Panc1 (cell line): ENCODE results near the gene BOLA1. TPM values are rescaled to one million over a fixed set of nuclear protein-coding genes. Genes with fewer than 3 reads are reported as not detected.

Experiments used
- ATAC-seq: fragments of 200-7000 bp; cut with Tn5 transposase; 2 replicates; pipeline ENCODE4 v1.9.1; 2020; ENCODE audit warnings: mild to moderate bottlenecking, moderate library complexity
- BruUV-seq: library from RNA; stranded (reverse); fragments of 400-500 nt; replicated peaks from 2 replicates; lab custom pipeline; 2021; lab: Mats Ljungman, UMichigan
- CTCF ChIA-PET: fragments of 300-600 bp; sonication (Branson Sonifier 250); formaldehyde crosslinking; loops from one replicate; lab custom pipeline; 2022; ENCODE audit warnings: antibody characterized with exemption; lab: Charles Lee
- POLR2A ChIA-PET: fragments of 300-600 bp; sonication (Branson Sonifier 250); formaldehyde crosslinking; loops from one replicate; lab custom pipeline; 2022; ENCODE audit warnings: antibody characterized with exemption; lab: Charles Lee
- DNase-seq: peaks from one replicate; pipeline ENCODE4 v3.0.0-alpha.2; 2010; ENCODE audit warnings: low read depth, low spot score
- H3K27ac ChIP-seq: 2 replicates; pipeline ENCODE4 v1.5.1; 2011; ENCODE audit warnings: mild to moderate bottlenecking, low read length, inconsistent platforms
- H3K27me3 ChIP-seq: fragments of 200-500 bp; sonication (Bioruptor generic); 2 replicates; pipeline ENCODE4 v1.6.0; 2014; ENCODE audit warnings: low read length, inconsistent platforms; ENCODE audit not compliant: control insufficient read depth, insufficient read depth
- H3K36me3 ChIP-seq: fragments of 200-500 bp; sonication (Bioruptor generic); 2 replicates; pipeline ENCODE4 v1.5.1; 2014; ENCODE audit warnings: inconsistent platforms, mild to moderate bottlenecking, low read length, moderate library complexity; ENCODE audit not compliant: control insufficient read depth, insufficient read depth
- H3K4me1 ChIP-seq: 2 replicates; pipeline ENCODE4 v1.5.1; 2011; ENCODE audit warnings: inconsistent platforms, mild to moderate bottlenecking, low read length, moderate library complexity; ENCODE audit not compliant: control insufficient read depth, insufficient read depth
- H3K4me3 ChIP-seq, 2 experiments: 2 replicates each; pipeline ENCODE4 v1.5.1; 2011 to 2012; ENCODE audit warnings: low read depth in 2 of 2, low read length in 2 of 2, mild to moderate bottlenecking in 2 of 2, inconsistent platforms in 1 of 2, moderate library complexity in 1 of 2
- H3K9me3 ChIP-seq: fragments of 200-500 bp; sonication (Bioruptor generic); 2 replicates; pipeline ENCODE4 v1.5.1; 2014; ENCODE audit warnings: low read depth, mild to moderate bottlenecking, inconsistent platforms, low read length, moderate library complexity; ENCODE audit not compliant: control insufficient read depth, insufficient read depth
- POLR2AphosphoS5 ChIP-seq: IDR thresholded peaks from 2 replicates; pipeline ENCODE4 v1.6.1; 2012; ENCODE audit warnings: mild to moderate bottlenecking, low read depth, low read length, moderate library complexity
- SIN3A ChIP-seq: IDR thresholded peaks from 2 replicates; pipeline ENCODE4 v1.6.1; 2012; ENCODE audit warnings: low read depth, mild to moderate bottlenecking, low read length, moderate library complexity, borderline replicate concordance; ENCODE audit not compliant: insufficient read depth
- TCF7L2 ChIP-seq: IDR thresholded peaks from 2 replicates; pipeline ENCODE4 v1.6.1; 2011; ENCODE audit warnings: mild to moderate bottlenecking, low read depth, low read length, inconsistent platforms
- in situ Hi-C: cut with HindIII; loops from 2 replicates; pipeline ENCODE4 v1.10.0; 2016; ENCODE audit warnings: low sequenced_read_pairs, low pct_unique_long_range_greater_than_20kb
- intact Hi-C: fragments of 100-400 bp; cut with micrococcal nuclease; formaldehyde crosslinking; loops from one replicate; pipeline ENCODE4 v1.10.0; 2022; ENCODE audit not compliant: unreplicated experiment
- total RNA-seq: library from RNA; stranded (reverse); gene quantifications from one replicate; pipeline ENCODE4 v1.2.1, GENCODE V29; 2021; ENCODE audit not compliant: unreplicated experiment
- TF ChIP-seq, protein P1 (sequence below), 2 experiments: IDR thresholded peaks; 2 replicates each; pipeline ENCODE4 v1.6.1; 2011 to 2012; ENCODE audit warnings: low read depth in 2 of 2, control low read depth in 1 of 2, low read length in 1 of 2, mild to moderate bottlenecking in 1 of 2, moderate library complexity in 1 of 2; ENCODE audit not compliant: insufficient read depth in 1 of 2
- TF ChIP-seq, protein P2 (sequence below): fragments of 450-650 bp; IDR thresholded peaks from 2 replicates; pipeline ENCODE4 v1.5.1; 2017; ENCODE audit warnings: mild to moderate bottlenecking

The BOLA1 gene
- total RNA-seq, 1 experiment from 2014 or later = 14.6 TPM

DNA sequence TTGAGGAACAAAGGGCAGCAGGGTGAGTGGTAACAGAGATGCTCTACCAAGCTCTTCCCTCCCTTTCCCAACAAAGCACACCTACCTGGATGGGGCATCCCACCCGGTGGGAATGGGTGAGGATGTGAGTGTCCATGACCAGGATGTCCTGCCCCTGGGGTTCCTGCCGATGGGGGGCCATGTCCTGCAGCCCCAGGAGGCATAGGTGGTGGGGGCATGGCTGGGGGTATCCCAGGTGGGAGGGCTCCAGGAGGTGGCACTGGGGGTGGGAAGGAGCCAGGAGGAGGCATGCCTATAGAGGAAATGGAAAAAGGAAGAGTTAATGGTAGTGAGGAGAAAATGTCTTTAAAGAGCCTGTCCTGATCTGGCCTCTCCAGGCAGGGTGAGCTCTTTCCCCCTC is 26.4 kb downstream of the BOLA1 start:
- Histone ChIP-seq H3K27me3 (no peaks in the 10 kb centered on the region), H3K36me3 (peaks cover 28% of the 10 kb centered on the region), H3K27ac (no peak overlapping the region), H3K4me3 (peak overlapping the region; percentile 79 to 93), H3K9me3 (no peaks in the 10 kb centered on the region), H3K4me1 (peaks cover 25% of the 10 kb centered on the region)
- ATAC-seq (no peak), DNase-seq (no peak)
- ChIA-PET POLR2A (no interaction called here), CTCF (no interaction called here)
- in situ Hi-C loops (no loop called here), intact Hi-C loops (no loop called here)
- TF ChIP-seq TCF7L2 (no peak), SIN3A (no peak), POLR2AphosphoS5 (no peak)
- TF ChIP-seq, protein P1, sequence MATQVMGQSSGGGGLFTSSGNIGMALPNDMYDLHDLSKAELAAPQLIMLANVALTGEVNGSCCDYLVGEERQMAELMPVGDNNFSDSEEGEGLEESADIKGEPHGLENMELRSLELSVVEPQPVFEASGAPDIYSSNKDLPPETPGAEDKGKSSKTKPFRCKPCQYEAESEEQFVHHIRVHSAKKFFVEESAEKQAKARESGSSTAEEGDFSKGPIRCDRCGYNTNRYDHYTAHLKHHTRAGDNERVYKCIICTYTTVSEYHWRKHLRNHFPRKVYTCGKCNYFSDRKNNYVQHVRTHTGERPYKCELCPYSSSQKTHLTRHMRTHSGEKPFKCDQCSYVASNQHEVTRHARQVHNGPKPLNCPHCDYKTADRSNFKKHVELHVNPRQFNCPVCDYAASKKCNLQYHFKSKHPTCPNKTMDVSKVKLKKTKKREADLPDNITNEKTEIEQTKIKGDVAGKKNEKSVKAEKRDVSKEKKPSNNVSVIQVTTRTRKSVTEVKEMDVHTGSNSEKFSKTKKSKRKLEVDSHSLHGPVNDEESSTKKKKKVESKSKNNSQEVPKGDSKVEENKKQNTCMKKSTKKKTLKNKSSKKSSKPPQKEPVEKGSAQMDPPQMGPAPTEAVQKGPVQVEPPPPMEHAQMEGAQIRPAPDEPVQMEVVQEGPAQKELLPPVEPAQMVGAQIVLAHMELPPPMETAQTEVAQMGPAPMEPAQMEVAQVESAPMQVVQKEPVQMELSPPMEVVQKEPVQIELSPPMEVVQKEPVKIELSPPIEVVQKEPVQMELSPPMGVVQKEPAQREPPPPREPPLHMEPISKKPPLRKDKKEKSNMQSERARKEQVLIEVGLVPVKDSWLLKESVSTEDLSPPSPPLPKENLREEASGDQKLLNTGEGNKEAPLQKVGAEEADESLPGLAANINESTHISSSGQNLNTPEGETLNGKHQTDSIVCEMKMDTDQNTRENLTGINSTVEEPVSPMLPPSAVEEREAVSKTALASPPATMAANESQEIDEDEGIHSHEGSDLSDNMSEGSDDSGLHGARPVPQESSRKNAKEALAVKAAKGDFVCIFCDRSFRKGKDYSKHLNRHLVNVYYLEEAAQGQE (IDR thresholded peaks at IDR 0.05; ENCODE audit: insufficient read depth in 1 of 2, low read depth in 2 of 2, low read length in 1 of 2) = no peak
- TF ChIP-seq, protein P2, sequence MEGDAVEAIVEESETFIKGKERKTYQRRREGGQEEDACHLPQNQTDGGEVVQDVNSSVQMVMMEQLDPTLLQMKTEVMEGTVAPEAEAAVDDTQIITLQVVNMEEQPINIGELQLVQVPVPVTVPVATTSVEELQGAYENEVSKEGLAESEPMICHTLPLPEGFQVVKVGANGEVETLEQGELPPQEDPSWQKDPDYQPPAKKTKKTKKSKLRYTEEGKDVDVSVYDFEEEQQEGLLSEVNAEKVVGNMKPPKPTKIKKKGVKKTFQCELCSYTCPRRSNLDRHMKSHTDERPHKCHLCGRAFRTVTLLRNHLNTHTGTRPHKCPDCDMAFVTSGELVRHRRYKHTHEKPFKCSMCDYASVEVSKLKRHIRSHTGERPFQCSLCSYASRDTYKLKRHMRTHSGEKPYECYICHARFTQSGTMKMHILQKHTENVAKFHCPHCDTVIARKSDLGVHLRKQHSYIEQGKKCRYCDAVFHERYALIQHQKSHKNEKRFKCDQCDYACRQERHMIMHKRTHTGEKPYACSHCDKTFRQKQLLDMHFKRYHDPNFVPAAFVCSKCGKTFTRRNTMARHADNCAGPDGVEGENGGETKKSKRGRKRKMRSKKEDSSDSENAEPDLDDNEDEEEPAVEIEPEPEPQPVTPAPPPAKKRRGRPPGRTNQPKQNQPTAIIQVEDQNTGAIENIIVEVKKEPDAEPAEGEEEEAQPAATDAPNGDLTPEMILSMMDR = no peak
- no TSS peak for BruUV-seq

DNA sequence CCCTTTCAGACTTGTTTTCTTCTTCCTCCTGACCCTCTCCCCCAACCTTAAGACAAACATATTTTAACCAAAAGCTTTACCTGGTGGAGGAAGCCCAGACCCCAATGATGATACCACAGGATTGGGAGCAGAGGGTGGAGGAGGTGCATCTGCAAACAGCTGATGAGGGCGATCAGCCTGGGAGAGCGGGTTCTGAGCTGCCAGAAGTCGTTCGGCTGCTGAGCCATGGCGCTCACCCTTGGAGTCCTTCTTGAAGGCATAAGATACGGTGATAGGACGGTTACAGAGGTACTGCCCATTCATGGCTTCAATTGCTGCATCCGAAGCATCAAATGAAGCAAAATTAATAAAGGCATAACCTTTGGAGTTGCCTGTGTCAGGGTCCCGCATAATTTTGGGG is 26.9 kb downstream of the BOLA1 start:
- TF ChIP-seq, protein P2 = no peak
- TF ChIP-seq POLR2AphosphoS5 (no peak), TCF7L2 (no peak), SIN3A (no peak)
- TF ChIP-seq, protein P1 (IDR thresholded peaks at IDR 0.05; ENCODE audit: insufficient read depth in 1 of 2, low read depth in 2 of 2, low read length in 1 of 2) = no peak
- in situ Hi-C loops (no loop called here), intact Hi-C loops (no loop called here)
- Histone ChIP-seq H3K4me1 (peaks cover 25% of the 10 kb centered on the region), H3K4me3 (peak overlapping the region; percentile 79 to 93), H3K9me3 (no peaks in the 10 kb centered on the region), H3K36me3 (peaks cover 28% of the 10 kb centered on the region), H3K27me3 (no peaks in the 10 kb centered on the region), H3K27ac (peak overlapping the region; percentile 99; the same call in 1 of the 2 replicates)
- ChIA-PET POLR2A (no interaction called here), CTCF (no interaction called here)
- TSS peak; percentile 88 for BruUV-seq
- DNase-seq (no peak), ATAC-seq (no peak)
